Type B pancreatic cell (in vitro differentiated cells): ENCODE measurements around the gene ABTB1. TPM values are rescaled to one million over a fixed set of nuclear protein-coding genes. Genes with fewer than 3 reads are reported as not detected.

ENCODE experiments used
- DNase-seq: peaks from one replicate; pipeline ENCODE4 v3.0.0; 2021; ENCODE audit warnings: mixed read lengths; ENCODE audit not compliant: unreplicated experiment; ENCODE audit errors: extremely low spot score
- H3K27ac Mint-ChIP-seq: 2 replicates; pipeline ENCODE4 v1.8.0; 2021; ENCODE audit warnings: mild to moderate bottlenecking, mixed read lengths
- H3K27me3 Mint-ChIP-seq: 2 replicates; pipeline ENCODE4 v1.8.0; 2021; ENCODE audit warnings: mixed read lengths
- H3K36me3 Mint-ChIP-seq: 2 replicates; pipeline ENCODE4 v1.8.0; 2021; ENCODE audit warnings: mixed read lengths
- H3K4me1 Mint-ChIP-seq: one replicate; pipeline ENCODE4 v1.8.0; 2021; ENCODE audit warnings: mixed read lengths; ENCODE audit not compliant: unreplicated experiment
- H3K4me3 Mint-ChIP-seq: 2 replicates; pipeline ENCODE4 v1.8.0; 2021; ENCODE audit warnings: mild to moderate bottlenecking, mixed read lengths
- H3K9me3 Mint-ChIP-seq: 2 replicates; pipeline ENCODE4 v1.8.0; 2021; ENCODE audit warnings: mixed read lengths
- CTCF ChIP-seq: fragments of 200-600 bp; sonication (generic); conservative IDR thresholded peaks from 2 replicates; pipeline ENCODE4 v1.5.0; 2021; ENCODE audit warnings: antibody characterized with exemption, mild to moderate bottlenecking
- total RNA-seq: library from RNA; stranded (reverse); gene quantifications from 2 replicates; pipeline ENCODE4 v1.2.1, GENCODE V29; 2021; ENCODE audit warnings: low replicate concordance

The ABTB1 gene
- total RNA-seq, 1 donor from 2014 or later, result 17.8 TPM

- no peak for DNase-seq
- Mint-ChIP-seq H3K9me3 (no peaks in the 10 kb centered on the region), H3K4me3 (no peak overlapping the region), H3K4me1 (peaks cover 14% of the 10 kb centered on the region), H3K27me3 (no peaks in the 10 kb centered on the region), H3K27ac (no peak overlapping the region), H3K36me3 (no peaks in the 10 kb centered on the region)
- no peak for TF ChIP-seq CTCF
Measured at GRCh38 chr3:127688022-127688415, 15.3 kb downstream of the ABTB1 start.

GRCh38 chr3:127688416-127689265 is 15.9 kb downstream of the ABTB1 start:
- peak overlapping the region; percentile 63 for H3K27ac Mint-ChIP-seq
- DNase-seq, result no peak
- TF ChIP-seq CTCF, result no peak

GRCh38 chr3:127689266-127689860 is 16.6 kb downstream of the ABTB1 start:
- no peak for TF ChIP-seq CTCF
- H3K9me3 Mint-ChIP-seq, result no peaks in the 10 kb centered on the region
- H3K4me3 Mint-ChIP-seq, result no peak overlapping the region
- H3K36me3 Mint-ChIP-seq, result no peaks in the 10 kb centered on the region
- H3K4me1 Mint-ChIP-seq, result peaks cover 9% of the 10 kb centered on the region
- no peak for DNase-seq
- no peaks in the 10 kb centered on the region for H3K27me3 Mint-ChIP-seq
- H3K27ac Mint-ChIP-seq, result peak overlapping the region; percentile 81

More at GRCh38 chr3:127688416-127689265, 15.9 kb downstream of the ABTB1 start:
- no peak overlapping the region for H3K4me3 Mint-ChIP-seq
- no peaks in the 10 kb centered on the region for H3K27me3 Mint-ChIP-seq
- H3K36me3 Mint-ChIP-seq, result no peaks in the 10 kb centered on the region
- H3K4me1 Mint-ChIP-seq, result peaks cover 12% of the 10 kb centered on the region
- no peaks in the 10 kb centered on the region for H3K9me3 Mint-ChIP-seq

- Mint-ChIP-seq H3K9me3 (no peaks in the 10 kb centered on the region), H3K4me1 (peaks cover 9% of the 10 kb centered on the region), H3K4me3 (peak overlapping the region; percentile 25), H3K36me3 (no peaks in the 10 kb centered on the region), H3K27me3 (no peaks in the 10 kb centered on the region), H3K27ac (peak overlapping the region; percentile 81)
- TF ChIP-seq CTCF, result no peak
- no peak for DNase-seq
Measured at GRCh38 chr3:127690106-127690505, 17.4 kb downstream of the ABTB1 start.

GRCh38 chr3:127690823-127691452 is 18.2 kb downstream of the ABTB1 start:
- Mint-ChIP-seq H3K4me1 (peaks cover 9% of the 10 kb centered on the region), H3K36me3 (no peaks in the 10 kb centered on the region), H3K27ac (no peak overlapping the region), H3K4me3 (no peak overlapping the region), H3K27me3 (no peaks in the 10 kb centered on the region), H3K9me3 (no peaks in the 10 kb centered on the region)
- DNase-seq, result no peak
- TF ChIP-seq CTCF, result peak; percentile 71
